ENCODE data around the gene PRICKLE2. TPM values are rescaled to one million over a fixed set of nuclear protein-coding genes. Genes with fewer than 3 reads are reported as not detected.
A peak's percentile ranks its signal among the peaks of the same experiment; 100 is the strongest.

The PRICKLE2 gene, protein sequence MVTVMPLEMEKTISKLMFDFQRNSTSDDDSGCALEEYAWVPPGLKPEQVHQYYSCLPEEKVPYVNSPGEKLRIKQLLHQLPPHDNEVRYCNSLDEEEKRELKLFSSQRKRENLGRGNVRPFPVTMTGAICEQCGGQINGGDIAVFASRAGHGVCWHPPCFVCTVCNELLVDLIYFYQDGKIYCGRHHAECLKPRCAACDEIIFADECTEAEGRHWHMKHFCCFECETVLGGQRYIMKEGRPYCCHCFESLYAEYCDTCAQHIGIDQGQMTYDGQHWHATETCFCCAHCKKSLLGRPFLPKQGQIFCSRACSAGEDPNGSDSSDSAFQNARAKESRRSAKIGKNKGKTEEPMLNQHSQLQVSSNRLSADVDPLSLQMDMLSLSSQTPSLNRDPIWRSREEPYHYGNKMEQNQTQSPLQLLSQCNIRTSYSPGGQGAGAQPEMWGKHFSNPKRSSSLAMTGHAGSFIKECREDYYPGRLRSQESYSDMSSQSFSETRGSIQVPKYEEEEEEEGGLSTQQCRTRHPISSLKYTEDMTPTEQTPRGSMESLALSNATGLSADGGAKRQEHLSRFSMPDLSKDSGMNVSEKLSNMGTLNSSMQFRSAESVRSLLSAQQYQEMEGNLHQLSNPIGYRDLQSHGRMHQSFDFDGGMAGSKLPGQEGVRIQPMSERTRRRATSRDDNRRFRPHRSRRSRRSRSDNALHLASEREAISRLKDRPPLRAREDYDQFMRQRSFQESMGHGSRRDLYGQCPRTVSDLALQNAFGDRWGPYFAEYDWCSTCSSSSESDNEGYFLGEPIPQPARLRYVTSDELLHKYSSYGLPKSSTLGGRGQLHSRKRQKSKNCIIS
- 6.9 TPM for polyA plus RNA-seq (ENCODE audit: insufficient read length)

GRCh38 chr3:64224826-64225610 is at the start of gene PRICKLE2:
PRICKLE2 (minus strand) TSS chr3:64225466; CDS start chr3:64198927, 26,539 bp downstream.
- peak; percentile 75 for DNase-seq (ENCODE audit: low read depth)

GRCh38 chr3:64272842-64273241 is 47.6 kb upstream of the PRICKLE2 start:
- DNase-seq (ENCODE audit: low read depth) = no peak

- DNase-seq (ENCODE audit: low read depth) = no peak
Measured at GRCh38 chr3:64272271-64272670, 47.0 kb upstream of the PRICKLE2 start.

GRCh38 chr3:64271631-64272030 is 46.4 kb upstream of the PRICKLE2 start:
- no peak for DNase-seq (ENCODE audit: low read depth)

- DNase-seq (ENCODE audit: low read depth) = no peak
Measured at GRCh38 chr3:64270866-64271260, 45.6 kb upstream of the PRICKLE2 start.

DNA sequence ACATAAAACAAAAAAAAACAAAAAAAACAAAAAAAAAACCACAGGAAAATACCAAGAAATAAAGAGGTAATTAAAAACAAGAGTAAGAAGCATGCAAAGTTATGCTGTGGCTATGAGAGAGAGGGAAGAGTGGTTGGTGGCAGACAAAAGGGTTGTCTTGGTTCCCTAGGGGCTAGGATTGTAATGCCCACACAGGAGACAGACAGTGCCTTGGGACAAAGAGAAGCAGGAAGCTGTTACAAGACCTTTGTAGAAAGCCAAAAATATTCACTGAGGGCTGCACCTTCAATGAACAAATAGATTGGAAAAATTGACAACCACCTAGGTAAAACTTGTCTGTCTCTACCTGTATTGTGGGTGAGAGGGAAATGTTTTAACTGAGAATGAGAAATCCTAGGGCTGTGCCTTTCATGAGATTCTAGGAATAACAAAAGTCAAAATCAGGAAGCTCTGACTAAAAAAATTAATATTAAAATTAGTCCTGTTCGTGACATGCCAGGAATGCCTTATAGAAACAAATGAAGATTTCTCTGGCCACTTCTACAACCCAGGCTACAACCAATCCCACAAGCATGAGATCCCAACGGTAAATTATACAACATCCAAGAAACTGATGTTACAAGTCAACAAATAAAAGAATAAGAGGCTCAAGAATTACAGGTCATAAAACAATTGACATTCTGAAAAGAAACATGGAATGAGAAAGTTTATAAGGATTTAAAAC is 45.0 kb upstream of the PRICKLE2 start:
- DNase-seq (ENCODE audit: low read depth) = no peak

DNA sequence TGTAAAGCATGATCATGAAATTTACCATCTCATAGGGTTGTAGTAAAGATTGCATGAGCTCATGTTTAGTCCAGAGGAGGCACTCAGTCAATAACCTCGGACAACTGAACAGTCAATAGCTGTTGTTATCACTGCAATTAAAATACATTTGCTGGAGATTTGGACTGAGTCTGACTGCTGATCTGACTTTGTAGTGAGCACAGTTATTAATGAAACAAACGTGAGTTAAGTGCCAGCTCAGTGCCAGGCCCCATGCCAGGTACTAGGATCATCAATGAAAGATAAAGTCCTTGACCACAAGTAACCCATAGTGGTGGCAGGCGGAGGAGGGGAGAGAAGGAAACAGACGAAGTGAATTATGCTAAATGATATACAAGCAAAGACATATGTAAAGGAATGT is 43.7 kb upstream of the PRICKLE2 start:
- no peak for DNase-seq (ENCODE audit: low read depth)

DNA sequence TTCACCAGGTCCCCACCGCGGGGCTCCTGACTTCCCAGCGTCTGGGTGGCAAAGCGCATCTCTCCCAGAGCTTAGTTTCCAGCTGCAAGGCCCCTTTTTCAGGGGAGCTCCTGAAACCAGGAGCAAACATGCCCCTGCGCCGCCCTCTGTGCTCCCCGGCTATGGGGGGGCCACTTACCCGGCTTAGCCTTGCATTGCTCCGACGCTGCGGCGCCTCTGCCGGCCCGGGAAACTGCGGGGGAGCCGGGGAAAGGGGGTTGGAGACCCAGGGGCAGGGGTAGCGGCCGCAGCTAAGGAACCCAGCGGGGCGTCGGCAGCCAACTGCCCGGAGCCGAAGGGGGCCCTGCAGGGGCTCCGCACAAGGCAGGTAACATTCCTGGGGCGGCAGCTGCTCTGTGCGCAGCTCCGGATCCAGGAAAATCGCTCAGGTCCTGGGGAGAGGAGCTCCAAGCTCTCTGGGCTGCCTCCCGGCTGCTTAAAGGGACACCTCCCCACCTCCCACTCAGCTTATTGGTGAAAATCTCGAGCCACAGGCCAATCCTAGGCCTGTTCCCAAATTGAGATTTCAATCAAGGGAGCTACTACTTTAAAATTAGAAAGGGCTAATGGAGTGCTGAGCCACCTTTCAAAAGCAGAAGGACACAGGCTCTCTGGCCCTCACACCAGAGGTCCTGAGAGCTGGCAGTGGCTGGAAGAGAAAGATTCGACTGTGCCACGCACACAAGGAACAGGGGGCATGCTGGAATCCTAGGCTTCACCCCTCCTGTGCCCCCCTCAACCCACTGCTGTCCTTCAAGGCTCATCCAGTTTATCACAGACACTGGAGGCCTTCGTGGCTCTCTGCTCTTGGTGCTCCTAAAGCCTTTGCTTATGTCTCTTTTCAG is 42.7 kb upstream of the PRICKLE2 start:
- no peak for DNase-seq (ENCODE audit: low read depth)

DNA sequence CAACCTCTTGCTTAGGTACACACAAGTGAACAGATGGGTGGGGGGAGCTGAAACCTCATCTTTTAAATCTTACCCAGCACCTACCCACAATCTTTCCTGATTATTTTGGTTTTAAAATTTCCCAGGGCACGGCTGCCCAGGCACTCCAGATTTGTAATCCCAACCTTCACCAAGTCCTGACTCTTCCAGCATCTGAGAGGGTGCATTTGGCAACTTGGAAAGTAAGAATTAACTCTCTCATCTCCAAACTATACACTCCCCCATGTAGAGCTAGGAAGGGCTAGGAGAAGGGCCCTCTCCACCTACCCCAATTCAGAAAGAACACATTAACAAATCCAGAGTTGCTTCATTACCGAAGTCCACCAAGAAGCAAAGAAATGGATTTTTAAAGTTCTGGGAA is 41.7 kb upstream of the PRICKLE2 start:
- no peak for DNase-seq (ENCODE audit: low read depth)

DNA sequence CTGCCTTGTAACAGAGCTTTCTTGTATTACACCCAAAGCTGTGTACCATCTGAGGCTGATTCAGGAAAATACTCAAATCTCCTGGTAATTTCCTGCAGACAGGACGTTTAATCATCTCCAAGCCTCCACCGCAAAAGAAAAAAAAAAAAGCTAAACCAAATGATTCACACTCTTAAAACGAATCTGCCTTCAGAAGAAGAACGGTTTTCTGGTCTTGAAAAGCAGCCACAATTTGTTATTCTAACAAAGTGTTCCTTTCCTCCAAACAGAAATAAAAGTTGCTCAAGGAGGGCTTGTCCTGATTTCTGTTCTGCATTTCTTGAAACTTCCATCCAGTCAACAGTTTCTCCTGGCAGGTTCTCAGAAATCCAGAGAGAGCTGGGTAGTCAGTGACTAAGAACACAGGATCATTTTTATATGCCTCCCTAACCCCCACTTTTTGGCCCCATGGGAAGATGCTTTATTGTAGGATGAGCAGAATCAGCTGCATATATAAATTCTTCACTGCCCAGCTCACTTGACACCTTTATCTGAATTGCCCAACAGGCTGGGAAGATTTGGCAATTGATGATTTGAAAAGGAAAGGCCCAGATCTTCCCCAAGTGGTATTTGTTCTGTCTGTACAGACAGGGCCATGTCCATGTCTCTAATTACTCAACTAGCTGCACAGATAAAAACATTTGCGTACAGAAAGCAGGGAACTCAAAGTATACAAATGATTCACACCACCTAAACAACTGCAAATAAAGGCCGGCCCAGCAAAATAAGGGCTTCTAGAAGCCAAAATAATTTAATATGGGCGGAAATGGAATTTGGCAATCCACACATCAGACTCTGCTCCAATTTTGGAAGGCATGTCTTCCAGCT is 41.0 kb upstream of the PRICKLE2 start:
- no peak for DNase-seq (ENCODE audit: low read depth)

GRCh38 chr3:64265646-64266045 is 40.4 kb upstream of the PRICKLE2 start:
- DNase-seq (ENCODE audit: low read depth) = no peak

DNA sequence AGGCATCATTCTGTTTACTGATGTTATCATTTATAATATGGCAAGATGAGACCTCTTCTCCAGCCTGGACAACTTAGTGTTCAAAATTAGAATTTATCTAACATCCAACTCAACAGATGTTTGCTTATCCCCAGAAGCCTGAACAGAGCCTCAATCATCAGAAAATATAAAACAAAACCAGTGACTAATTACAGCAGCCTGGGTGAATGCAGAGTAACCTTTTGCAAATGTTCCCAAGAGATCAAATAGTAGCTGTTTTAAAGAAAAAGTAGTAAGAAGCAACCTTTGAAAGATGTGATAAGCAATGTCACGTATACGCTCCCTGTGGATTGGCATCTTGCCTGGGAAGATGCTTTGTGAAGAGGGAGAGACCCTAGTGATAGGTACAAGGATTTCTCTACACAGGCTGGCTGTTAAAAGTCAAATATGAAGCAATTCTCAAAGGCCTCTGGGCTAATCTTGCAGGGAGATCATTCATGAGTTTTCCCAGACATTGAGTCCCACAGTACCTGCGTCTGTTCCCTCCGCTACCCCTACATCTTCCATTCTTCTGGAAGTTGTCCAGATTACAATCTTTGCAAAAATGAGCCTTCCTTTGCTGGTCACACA is 39.3 kb upstream of the PRICKLE2 start:
- DNase-seq (ENCODE audit: low read depth) = no peak

DNA sequence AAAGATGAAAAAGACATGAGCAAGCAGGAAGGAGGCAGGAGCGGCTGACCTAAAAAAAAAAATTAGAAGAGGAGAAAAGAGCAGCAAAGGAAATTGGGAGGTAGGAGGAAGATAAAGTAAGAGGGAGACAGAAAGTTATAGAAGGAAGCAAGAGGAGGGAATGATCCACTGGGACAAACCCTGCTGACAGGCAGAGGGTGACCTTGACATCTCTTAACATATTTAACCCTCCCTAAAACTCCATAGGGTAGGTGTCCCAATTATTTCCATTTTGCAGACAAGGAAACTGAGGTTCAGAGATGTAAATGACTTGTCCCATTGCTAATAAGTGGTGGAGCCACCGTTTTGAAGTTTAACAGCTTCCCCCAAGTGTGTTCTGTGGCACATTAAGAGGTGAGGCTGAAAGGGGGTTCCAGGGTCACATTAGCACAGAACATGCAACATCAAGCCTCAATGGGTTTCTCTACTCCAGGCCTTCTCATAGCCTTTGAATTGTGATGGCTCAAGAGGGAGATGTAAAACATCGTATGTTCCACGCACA is 37.4 kb upstream of the PRICKLE2 start:
- DNase-seq (ENCODE audit: low read depth) = no peak

DNA sequence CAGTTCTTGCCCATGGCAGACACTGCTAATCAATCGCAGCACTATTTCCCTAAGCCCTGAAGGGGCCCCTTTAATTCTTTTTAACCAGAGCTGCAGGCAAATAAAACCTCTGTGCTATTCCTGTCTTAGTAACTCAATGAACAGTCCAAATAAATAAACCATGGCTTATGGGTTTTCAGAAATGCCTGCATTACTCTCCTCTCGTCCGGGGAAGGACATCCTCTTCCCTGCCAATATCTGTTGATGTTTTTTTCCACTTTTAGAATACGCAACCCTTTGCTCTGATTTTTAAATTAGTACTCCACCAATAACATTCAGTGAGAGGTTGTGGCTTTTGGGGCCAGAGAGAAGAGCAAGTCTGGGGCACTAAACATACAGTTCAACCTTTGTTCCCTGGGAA is 35.2 kb upstream of the PRICKLE2 start:
- no peak for DNase-seq (ENCODE audit: low read depth)

- DNase-seq (ENCODE audit: low read depth) = no peak
Measured at GRCh38 chr3:64259636-64260035, 34.4 kb upstream of the PRICKLE2 start.

DNA sequence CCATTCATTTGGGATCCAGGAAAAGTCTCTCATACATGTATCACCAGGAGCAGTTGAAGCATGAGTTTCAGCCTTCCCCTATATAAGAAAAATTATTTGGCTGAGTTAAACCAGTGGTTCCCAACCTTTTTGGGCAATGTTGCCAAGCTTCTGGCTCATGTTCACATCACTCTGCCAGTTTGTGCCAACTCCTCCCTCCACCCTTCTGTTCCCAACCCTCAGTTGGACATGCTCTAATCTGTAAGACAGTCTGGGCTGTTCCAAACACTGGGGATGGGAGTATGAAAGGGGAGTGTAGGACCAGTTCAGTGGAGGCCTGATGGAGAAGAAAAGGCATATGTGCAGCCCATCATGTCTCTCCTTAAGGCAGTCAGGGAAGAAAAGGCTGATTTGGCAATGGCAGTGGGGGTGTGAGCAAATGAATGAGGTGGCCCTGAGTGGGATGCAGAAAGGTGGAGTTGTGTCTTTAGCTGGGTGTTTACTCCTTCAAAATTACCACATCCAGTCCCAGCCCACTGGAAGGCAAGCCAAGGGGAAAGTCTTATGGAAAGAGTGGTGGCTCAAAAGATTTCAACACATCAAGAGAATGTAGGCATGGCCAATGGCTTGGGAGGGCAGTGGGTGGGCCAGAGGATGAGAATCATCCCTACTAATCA is 32.0 kb upstream of the PRICKLE2 start:
- no peak for DNase-seq (ENCODE audit: low read depth)

DNA sequence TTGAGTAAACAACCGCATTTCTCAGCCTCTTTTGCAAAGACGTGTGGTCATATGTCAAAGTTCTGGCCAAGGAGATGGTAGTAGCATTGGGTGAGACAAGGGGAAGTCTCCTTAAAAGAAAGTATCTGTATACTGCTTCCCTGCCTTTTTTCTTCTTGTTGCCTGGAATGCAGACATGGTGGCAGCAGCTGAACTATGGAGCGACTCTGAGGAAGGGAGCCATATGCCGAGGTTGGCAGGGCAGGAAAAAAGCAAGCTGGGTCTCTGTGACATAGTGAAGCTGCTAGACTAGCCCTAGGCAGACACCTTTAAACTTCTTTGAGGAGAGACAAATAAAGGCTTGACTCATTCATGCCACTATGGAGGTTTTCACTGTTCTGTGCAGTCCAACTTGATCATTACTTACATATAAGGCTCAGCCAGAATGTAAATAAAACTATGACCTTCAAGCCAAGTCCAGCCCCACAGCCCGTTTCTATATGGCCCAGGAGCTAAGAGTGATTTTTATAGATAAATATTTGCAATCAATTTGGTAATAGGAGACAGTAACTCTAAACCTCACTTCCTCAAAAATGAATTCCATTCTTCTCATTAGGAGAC is 30.6 kb upstream of the PRICKLE2 start:
- no peak for DNase-seq (ENCODE audit: low read depth)

GRCh38 chr3:64254443-64254842 is 29.2 kb upstream of the PRICKLE2 start:
- no peak for DNase-seq (ENCODE audit: low read depth)

Measured in forelimb muscle (tissue), 1 donor.